Measurements from ENCODE around the gene DOK7.

Gene DOK7

GRCh38 chr4:3438847-3439180 is 24.3 kb upstream of the DOK7 start:
- Histone ChIP-seq H2BK120ac (ENCODE audit: insufficient read depth, low read length, poor library complexity) (no peak overlapping the region), H3K27me3 (ENCODE audit: insufficient read depth, low read length) (no peaks in the 10 kb centered on the region), H3K27ac (ENCODE audit: low read depth, low read length) (no peak overlapping the region), H3K9ac (ENCODE audit: low read length) (no peak overlapping the region), H4K12ac (ENCODE audit: low read depth, low read length) (no peak overlapping the region), H2BK5ac (ENCODE audit: low read depth, low read length, poor library complexity) (no peak overlapping the region), H3K36me3 (ENCODE audit: control insufficient read depth in 1 of 2, insufficient read depth in 2 of 2, low read length in 2 of 2) (no peaks in the 10 kb centered on the region), H3K4ac (ENCODE audit: low read depth, low read length) (no peak overlapping the region), H4K8ac (ENCODE audit: low read depth, low read length) (no peak overlapping the region), H3K4me2 (ENCODE audit: low read length) (no peak overlapping the region), H3K23ac (ENCODE audit: low read length) (no peak overlapping the region), H3K4me3 (ENCODE audit: low read depth, low read length) (no peak overlapping the region), H3K14ac (ENCODE audit: low read length) (no peak overlapping the region), H3K18ac (ENCODE audit: low read length) (no peak overlapping the region), H3K9me3 (ENCODE audit: insufficient read depth, low read depth, low read length) (no peaks in the 10 kb centered on the region), H2AK5ac (ENCODE audit: low read length) (no peak overlapping the region), H3K4me1 (ENCODE audit: control insufficient read depth in 1 of 2, insufficient read depth in 2 of 2, low read length in 2 of 2) (no peaks in the 10 kb centered on the region), H3K79me2 (ENCODE audit: control insufficient read depth, insufficient read depth, low read length, poor library complexity) (no peaks in the 10 kb centered on the region), H2AFZ (ENCODE audit: insufficient read depth, low read length, poor library complexity) (no peak overlapping the region), H3K79me1 (ENCODE audit: low read length) (no peaks in the 10 kb centered on the region), H2BK12ac (ENCODE audit: low read length) (no peak overlapping the region), H4K91ac (ENCODE audit: low read depth, low read length) (no peak overlapping the region)
- WGBS (ENCODE audit: extremely low coverage, insufficient coverage, insufficient read length) = no CpG with 5 or more reads among the region's 10 CpGs
- DNase-seq = no peak

DNA sequence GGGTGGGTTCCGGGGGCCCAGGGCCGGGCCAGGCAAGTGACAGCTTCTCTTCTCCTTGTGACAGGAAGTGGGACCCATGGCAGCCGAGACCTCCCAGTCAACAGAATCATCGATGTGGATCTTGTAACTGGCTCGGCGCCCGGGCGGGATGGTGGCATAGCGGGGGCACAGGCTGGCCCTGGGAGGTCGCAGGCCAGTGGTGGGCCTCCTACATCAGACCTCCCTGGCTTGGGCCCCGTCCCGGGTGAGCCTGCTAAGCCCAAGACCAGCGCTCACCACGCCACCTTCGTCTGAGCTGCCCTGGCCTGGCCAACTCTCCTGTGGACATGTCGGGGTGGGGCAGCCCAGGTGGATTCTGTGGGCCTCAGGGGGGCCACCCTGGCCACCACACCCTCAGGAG is 23.7 kb upstream of the DOK7 start:
- Histone ChIP-seq H4K8ac (ENCODE audit: low read depth, low read length) (no peak overlapping the region), H3K79me1 (ENCODE audit: low read length) (no peaks in the 10 kb centered on the region), H3K4me1 (ENCODE audit: control insufficient read depth in 1 of 2, insufficient read depth in 2 of 2, low read length in 2 of 2) (no peaks in the 10 kb centered on the region), H3K14ac (ENCODE audit: low read length) (no peak overlapping the region), H2AK5ac (ENCODE audit: low read length) (no peak overlapping the region), H3K9me3 (ENCODE audit: insufficient read depth, low read depth, low read length) (no peaks in the 10 kb centered on the region), H3K36me3 (ENCODE audit: control insufficient read depth in 1 of 2, insufficient read depth in 2 of 2, low read length in 2 of 2) (no peaks in the 10 kb centered on the region), H2AFZ (ENCODE audit: insufficient read depth, low read length, poor library complexity) (no peak overlapping the region), H3K4me3 (ENCODE audit: low read depth, low read length) (no peak overlapping the region), H3K9ac (ENCODE audit: low read length) (no peak overlapping the region), H3K23ac (ENCODE audit: low read length) (no peak overlapping the region), H3K4me2 (ENCODE audit: low read length) (no peak overlapping the region), H3K18ac (ENCODE audit: low read length) (no peak overlapping the region), H2BK5ac (ENCODE audit: low read depth, low read length, poor library complexity) (no peak overlapping the region), H3K27me3 (ENCODE audit: insufficient read depth, low read length) (no peaks in the 10 kb centered on the region), H4K91ac (ENCODE audit: low read depth, low read length) (no peak overlapping the region), H2BK12ac (ENCODE audit: low read length) (no peak overlapping the region), H3K4ac (ENCODE audit: low read depth, low read length) (no peak overlapping the region), H3K27ac (ENCODE audit: low read depth, low read length) (no peak overlapping the region), H4K12ac (ENCODE audit: low read depth, low read length) (no peak overlapping the region), H3K79me2 (ENCODE audit: control insufficient read depth, insufficient read depth, low read length, poor library complexity) (no peaks in the 10 kb centered on the region), H2BK120ac (ENCODE audit: insufficient read depth, low read length, poor library complexity) (no peak overlapping the region)
- WGBS (ENCODE audit: extremely low coverage, insufficient coverage, insufficient read length) = no CpG with 5 or more reads among the region's 16 CpGs
- DNase-seq = no peak

- Histone ChIP-seq H3K27me3 (ENCODE audit: insufficient read depth, low read length) (no peaks in the 10 kb centered on the region), H3K9ac (ENCODE audit: low read length) (no peak overlapping the region), H3K4me3 (ENCODE audit: low read depth, low read length) (no peak overlapping the region), H3K36me3 (ENCODE audit: control insufficient read depth in 1 of 2, insufficient read depth in 2 of 2, low read length in 2 of 2) (no peaks in the 10 kb centered on the region), H2BK120ac (ENCODE audit: insufficient read depth, low read length, poor library complexity) (no peak overlapping the region), H3K4me1 (ENCODE audit: control insufficient read depth in 1 of 2, insufficient read depth in 2 of 2, low read length in 2 of 2) (no peaks in the 10 kb centered on the region), H2AK5ac (ENCODE audit: low read length) (no peak overlapping the region), H3K18ac (ENCODE audit: low read length) (no peak overlapping the region), H3K79me1 (ENCODE audit: low read length) (no peaks in the 10 kb centered on the region), H4K8ac (ENCODE audit: low read depth, low read length) (no peak overlapping the region), H3K79me2 (ENCODE audit: control insufficient read depth, insufficient read depth, low read length, poor library complexity) (no peaks in the 10 kb centered on the region), H2BK12ac (ENCODE audit: low read length) (no peak overlapping the region), H2AFZ (ENCODE audit: insufficient read depth, low read length, poor library complexity) (no peak overlapping the region), H3K14ac (ENCODE audit: low read length) (no peak overlapping the region), H4K12ac (ENCODE audit: low read depth, low read length) (no peak overlapping the region), H4K91ac (ENCODE audit: low read depth, low read length) (no peak overlapping the region), H2BK5ac (ENCODE audit: low read depth, low read length, poor library complexity) (no peak overlapping the region), H3K4ac (ENCODE audit: low read depth, low read length) (no peak overlapping the region), H3K9me3 (ENCODE audit: insufficient read depth, low read depth, low read length) (no peaks in the 10 kb centered on the region), H3K23ac (ENCODE audit: low read length) (no peak overlapping the region), H3K4me2 (ENCODE audit: low read length) (no peak overlapping the region), H3K27ac (ENCODE audit: low read depth, low read length) (no peak overlapping the region)
- no peak for DNase-seq
- no CpG with 5 or more reads among the region's 7 CpGs for WGBS (ENCODE audit: extremely low coverage, insufficient coverage, insufficient read length)
These were observed 23.1 kb upstream of the DOK7 start for GRCh38 chr4:3440011-3440410.

DNA sequence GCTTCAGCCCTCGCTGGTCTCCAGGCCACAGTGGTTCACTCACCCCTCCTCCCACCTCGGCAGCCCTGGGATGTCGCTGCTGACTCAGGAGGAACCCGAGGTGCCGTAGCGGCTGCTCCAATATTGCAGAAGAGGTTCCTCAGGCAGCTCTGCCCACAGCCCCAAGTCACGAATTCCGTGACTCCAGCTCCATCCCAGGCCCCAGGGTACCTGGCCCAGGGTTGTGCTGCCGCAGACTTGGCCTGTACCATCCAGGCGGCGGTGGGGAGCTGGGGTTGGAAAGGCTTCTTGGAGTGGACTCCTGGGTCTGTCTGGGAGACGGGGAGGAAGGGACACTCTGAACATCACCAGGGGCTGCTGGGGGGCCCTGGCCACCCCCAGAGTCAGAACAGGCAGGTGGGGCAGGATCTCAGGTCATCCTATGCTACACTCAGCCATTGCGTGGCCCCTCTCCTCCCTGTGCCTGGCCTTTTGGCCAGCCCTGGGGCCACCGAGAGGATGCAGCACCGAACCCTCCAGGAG is 22.1 kb upstream of the DOK7 start:
- no peaks in the 10 kb centered on the region for H3K79me2 ChIP-seq (ENCODE audit: control insufficient read depth, insufficient read depth, low read length, poor library complexity)
- H2BK12ac ChIP-seq (ENCODE audit: low read length) = no peak overlapping the region
- H3K4me1 ChIP-seq (ENCODE audit: control insufficient read depth in 1 of 2, insufficient read depth in 2 of 2, low read length in 2 of 2) = no peaks in the 10 kb centered on the region
- H3K23ac ChIP-seq (ENCODE audit: low read length) = no peak overlapping the region
- no peak overlapping the region for H3K14ac ChIP-seq (ENCODE audit: low read length)
- no peak overlapping the region for H3K4me3 ChIP-seq (ENCODE audit: low read depth, low read length)
- H3K4me2 ChIP-seq (ENCODE audit: low read length) = no peak overlapping the region
- WGBS (ENCODE audit: extremely low coverage, insufficient coverage, insufficient read length) = no CpG with 5 or more reads among the region's 15 CpGs
- H3K79me1 ChIP-seq (ENCODE audit: low read length) = no peaks in the 10 kb centered on the region
- H4K91ac ChIP-seq (ENCODE audit: low read depth, low read length) = no peak overlapping the region
- H3K27ac ChIP-seq (ENCODE audit: low read depth, low read length) = no peak overlapping the region
- no peak overlapping the region for H2AFZ ChIP-seq (ENCODE audit: insufficient read depth, low read length, poor library complexity)
- DNase-seq = peak in 1 of 2 donors; percentile 14
- H3K9ac ChIP-seq (ENCODE audit: low read length) = no peak overlapping the region
- H2AK5ac ChIP-seq (ENCODE audit: low read length) = no peak overlapping the region
- H4K12ac ChIP-seq (ENCODE audit: low read depth, low read length) = no peak overlapping the region
- H2BK5ac ChIP-seq (ENCODE audit: low read depth, low read length, poor library complexity) = no peak overlapping the region
- H3K4ac ChIP-seq (ENCODE audit: low read depth, low read length) = no peak overlapping the region
- no peak overlapping the region for H3K18ac ChIP-seq (ENCODE audit: low read length)
- no peaks in the 10 kb centered on the region for H3K27me3 ChIP-seq (ENCODE audit: insufficient read depth, low read length)
- no peak overlapping the region for H2BK120ac ChIP-seq (ENCODE audit: insufficient read depth, low read length, poor library complexity)
- no peak overlapping the region for H4K8ac ChIP-seq (ENCODE audit: low read depth, low read length)
- no peaks in the 10 kb centered on the region for H3K36me3 ChIP-seq (ENCODE audit: control insufficient read depth in 1 of 2, insufficient read depth in 2 of 2, low read length in 2 of 2)
- H3K9me3 ChIP-seq (ENCODE audit: insufficient read depth, low read depth, low read length) = no peaks in the 10 kb centered on the region
